Measurements from ENCODE around the gene ZNF773. TPM values are rescaled to one million over a fixed set of nuclear protein-coding genes. Genes with fewer than 3 reads are reported as not detected.
"Not testable (repeated sequence)": the region's sequence is repeated elsewhere in the genome, so short reads cannot be mapped to it uniquely, and the experiment has no call there.

Gene ZNF773
- polyA plus RNA-seq, 1 of the 3 experiments (the other 2 are of a cell fraction), result 6.6 TPM

DNA sequence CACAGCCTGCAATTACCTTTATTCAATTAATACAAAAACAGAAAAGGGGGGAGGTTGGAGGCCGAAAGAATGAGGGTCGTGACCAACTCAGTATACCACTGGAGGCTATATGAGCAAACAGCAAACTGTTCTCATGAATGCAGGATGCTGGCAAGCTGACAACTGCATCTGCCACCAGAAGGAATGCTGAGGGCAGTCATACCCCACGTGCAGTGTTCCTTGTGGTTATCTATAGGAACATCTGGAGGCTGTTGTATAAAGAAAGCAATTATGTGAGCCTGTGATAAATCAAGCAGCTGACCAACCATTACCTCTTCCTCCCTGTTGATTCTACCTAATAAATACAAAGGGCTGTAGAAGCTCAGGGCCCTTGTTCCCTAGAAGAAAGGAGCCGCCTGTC, 18.3 kb downstream of the ZNF773 start:
- CTCF ChIA-PET; H3K9ac ChIP-seq; H4K20me1 ChIP-seq (ENCODE audit: insufficient read depth); H3K9me3 ChIP-seq; H3K27ac ChIP-seq (ENCODE audit: low read depth in 2 of 2, low read length in 1 of 2); H3K4me3 ChIP-seq (ENCODE audit: low read depth in 2 of 2, low read length in 1 of 2); DNase-seq; H2AFZ ChIP-seq (ENCODE audit: low read depth); H3K4me2 ChIP-seq; H3F3A ChIP-seq (replicated peaks; ENCODE audit: insufficient read depth); H3K79me2 ChIP-seq (ENCODE audit: insufficient read depth); POLR2A ChIA-PET; H3K27me3 ChIP-seq (ENCODE audit: insufficient read depth); H3K4me1 ChIP-seq (ENCODE audit: control insufficient read depth in 1 of 2, insufficient read depth in 2 of 2, low read depth in 1 of 2, low read length in 1 of 2); H3K9me2 ChIP-seq: not testable (repeated sequence)
- 32% methylated on average over 4 of the region's 4 CpGs for WGBS (ENCODE audit: low lambda C conversion rate)
- H3K36me3 ChIP-seq (replicated peaks in 1 of 2; ENCODE audit: control insufficient read depth in 1 of 2, insufficient read depth in 2 of 2, low read length in 1 of 2), result peaks cover 15 to 40% of the 10 kb centered on the region in 2 experiments

DNA sequence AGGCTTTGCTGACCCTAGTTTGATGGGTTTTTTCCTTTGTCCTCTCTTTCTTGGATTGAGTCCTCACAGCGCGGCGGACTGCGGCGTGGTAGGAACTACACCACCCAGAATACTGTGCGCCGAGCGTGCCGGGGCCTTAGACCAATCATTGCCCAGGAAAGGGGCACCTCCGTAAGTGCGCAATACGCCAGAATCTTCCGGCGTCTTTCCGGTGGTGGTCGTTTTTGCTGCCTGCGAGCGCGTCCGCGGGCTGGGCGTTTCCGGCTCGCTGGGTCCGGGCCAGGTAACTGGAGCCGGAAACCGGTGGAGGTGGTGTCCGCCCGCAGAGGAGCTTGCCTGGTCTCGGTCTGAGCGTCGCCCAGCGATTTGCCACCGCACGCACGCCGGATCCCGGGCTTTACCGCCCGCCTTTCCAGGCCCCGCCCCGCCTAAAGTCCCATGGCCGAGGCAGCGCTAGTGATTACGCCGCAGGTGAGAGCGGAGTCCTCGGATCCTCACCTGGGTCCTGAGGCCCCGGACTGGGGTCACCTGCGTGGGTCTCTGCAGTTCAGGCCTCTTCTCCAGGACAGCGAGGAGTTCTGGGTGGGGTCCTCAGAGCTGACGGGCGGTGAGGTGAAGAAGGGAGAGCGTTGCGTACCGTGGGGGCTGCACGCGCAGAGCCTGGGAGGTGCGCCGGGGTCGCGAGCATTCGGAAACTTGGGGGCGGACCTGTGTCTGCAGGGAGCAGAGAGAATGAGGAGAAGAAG, 27.6 kb downstream of the ZNF773 start, which contains the start of gene ZNF549:
Gene ZNF549, plus strand, starts transcription at position 221 of the 746 bp plus-strand sequence. Its CDS starts 218 bp downstream, at position 439.
- TF ChIP-seq TAF1 (IDR thresholded peaks at IDR 0.05; ENCODE audit: borderline replicate concordance, low read depth, low read length) (peak; percentile 73), SIN3A (IDR thresholded peaks at IDR 0.05; ENCODE audit: borderline replicate concordance, low read depth, low read length) (0 out of 2 replicates have a peak, but pooled peaks have one; percentile 38), CHD2 (IDR thresholded peaks at IDR 0.05; ENCODE audit: low read length, partially characterized antibody) (peak; percentile 75), NFIC (IDR thresholded peaks at IDR 0.05; ENCODE audit: borderline replicate concordance) (peak; percentile 53; the same call in 1 of the 2 replicates), ELF1 (IDR thresholded peaks at IDR 0.05) (peak; percentile 79), RCOR1 (IDR thresholded peaks at IDR 0.05; ENCODE audit: low read length) (0 out of 2 replicates have a peak, but pooled peaks have one; percentile 12), TEAD4 (IDR thresholded peaks at IDR 0.05; ENCODE audit: borderline replicate concordance, insufficient read depth) (no peak), SMC3 (IDR thresholded peaks at IDR 0.05; ENCODE audit: low read depth, low read length) (0 out of 2 replicates have a peak, but pooled peaks have one; percentile 4), GABPA (IDR thresholded peaks at IDR 0.05; ENCODE audit: low read depth) (peak; percentile 89), FOXM1 (IDR thresholded peaks at IDR 0.05; ENCODE audit: low read depth) (no peak), MXI1 (IDR thresholded peaks at IDR 0.05; ENCODE audit: low read depth, low read length) (peak; percentile 87), YY1 (IDR thresholded peaks at IDR 0.05; ENCODE audit: low read depth) (peak; percentile 66; the same call in 1 of the 2 replicates), NRF1 (IDR thresholded peaks at IDR 0.05; ENCODE audit: low read depth, low read length) (peak; percentile 48; the same call in 1 of the 2 replicates)
- TF ChIP-seq, protein P1, sequence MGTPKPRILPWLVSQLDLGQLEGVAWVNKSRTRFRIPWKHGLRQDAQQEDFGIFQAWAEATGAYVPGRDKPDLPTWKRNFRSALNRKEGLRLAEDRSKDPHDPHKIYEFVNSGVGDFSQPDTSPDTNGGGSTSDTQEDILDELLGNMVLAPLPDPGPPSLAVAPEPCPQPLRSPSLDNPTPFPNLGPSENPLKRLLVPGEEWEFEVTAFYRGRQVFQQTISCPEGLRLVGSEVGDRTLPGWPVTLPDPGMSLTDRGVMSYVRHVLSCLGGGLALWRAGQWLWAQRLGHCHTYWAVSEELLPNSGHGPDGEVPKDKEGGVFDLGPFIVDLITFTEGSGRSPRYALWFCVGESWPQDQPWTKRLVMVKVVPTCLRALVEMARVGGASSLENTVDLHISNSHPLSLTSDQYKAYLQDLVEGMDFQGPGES (IDR thresholded peaks at IDR 0.05; ENCODE audit: low read depth, low read length), result no peak; the same call in 1 of the 2 replicates
- TF ChIP-seq, protein P2, sequence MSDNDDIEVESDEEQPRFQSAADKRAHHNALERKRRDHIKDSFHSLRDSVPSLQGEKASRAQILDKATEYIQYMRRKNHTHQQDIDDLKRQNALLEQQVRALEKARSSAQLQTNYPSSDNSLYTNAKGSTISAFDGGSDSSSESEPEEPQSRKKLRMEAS (IDR thresholded peaks at IDR 0.05; ENCODE audit: low read depth), result peak; percentile 88
- TF ChIP-seq, protein P3, sequence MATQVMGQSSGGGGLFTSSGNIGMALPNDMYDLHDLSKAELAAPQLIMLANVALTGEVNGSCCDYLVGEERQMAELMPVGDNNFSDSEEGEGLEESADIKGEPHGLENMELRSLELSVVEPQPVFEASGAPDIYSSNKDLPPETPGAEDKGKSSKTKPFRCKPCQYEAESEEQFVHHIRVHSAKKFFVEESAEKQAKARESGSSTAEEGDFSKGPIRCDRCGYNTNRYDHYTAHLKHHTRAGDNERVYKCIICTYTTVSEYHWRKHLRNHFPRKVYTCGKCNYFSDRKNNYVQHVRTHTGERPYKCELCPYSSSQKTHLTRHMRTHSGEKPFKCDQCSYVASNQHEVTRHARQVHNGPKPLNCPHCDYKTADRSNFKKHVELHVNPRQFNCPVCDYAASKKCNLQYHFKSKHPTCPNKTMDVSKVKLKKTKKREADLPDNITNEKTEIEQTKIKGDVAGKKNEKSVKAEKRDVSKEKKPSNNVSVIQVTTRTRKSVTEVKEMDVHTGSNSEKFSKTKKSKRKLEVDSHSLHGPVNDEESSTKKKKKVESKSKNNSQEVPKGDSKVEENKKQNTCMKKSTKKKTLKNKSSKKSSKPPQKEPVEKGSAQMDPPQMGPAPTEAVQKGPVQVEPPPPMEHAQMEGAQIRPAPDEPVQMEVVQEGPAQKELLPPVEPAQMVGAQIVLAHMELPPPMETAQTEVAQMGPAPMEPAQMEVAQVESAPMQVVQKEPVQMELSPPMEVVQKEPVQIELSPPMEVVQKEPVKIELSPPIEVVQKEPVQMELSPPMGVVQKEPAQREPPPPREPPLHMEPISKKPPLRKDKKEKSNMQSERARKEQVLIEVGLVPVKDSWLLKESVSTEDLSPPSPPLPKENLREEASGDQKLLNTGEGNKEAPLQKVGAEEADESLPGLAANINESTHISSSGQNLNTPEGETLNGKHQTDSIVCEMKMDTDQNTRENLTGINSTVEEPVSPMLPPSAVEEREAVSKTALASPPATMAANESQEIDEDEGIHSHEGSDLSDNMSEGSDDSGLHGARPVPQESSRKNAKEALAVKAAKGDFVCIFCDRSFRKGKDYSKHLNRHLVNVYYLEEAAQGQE (IDR thresholded peaks at IDR 0.05; ENCODE audit: low read depth, low read length), result no peak
- TF ChIP-seq, protein P4, sequence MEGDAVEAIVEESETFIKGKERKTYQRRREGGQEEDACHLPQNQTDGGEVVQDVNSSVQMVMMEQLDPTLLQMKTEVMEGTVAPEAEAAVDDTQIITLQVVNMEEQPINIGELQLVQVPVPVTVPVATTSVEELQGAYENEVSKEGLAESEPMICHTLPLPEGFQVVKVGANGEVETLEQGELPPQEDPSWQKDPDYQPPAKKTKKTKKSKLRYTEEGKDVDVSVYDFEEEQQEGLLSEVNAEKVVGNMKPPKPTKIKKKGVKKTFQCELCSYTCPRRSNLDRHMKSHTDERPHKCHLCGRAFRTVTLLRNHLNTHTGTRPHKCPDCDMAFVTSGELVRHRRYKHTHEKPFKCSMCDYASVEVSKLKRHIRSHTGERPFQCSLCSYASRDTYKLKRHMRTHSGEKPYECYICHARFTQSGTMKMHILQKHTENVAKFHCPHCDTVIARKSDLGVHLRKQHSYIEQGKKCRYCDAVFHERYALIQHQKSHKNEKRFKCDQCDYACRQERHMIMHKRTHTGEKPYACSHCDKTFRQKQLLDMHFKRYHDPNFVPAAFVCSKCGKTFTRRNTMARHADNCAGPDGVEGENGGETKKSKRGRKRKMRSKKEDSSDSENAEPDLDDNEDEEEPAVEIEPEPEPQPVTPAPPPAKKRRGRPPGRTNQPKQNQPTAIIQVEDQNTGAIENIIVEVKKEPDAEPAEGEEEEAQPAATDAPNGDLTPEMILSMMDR (IDR thresholded peaks at IDR 0.05), result no peak
- H3K9me3 ChIP-seq, result 0 out of 2 replicates have a peak, but pooled peaks cover 3% of the 10 kb centered on the region
- no peaks in the 10 kb centered on the region for H4K20me1 ChIP-seq (ENCODE audit: insufficient read depth)
- ChIA-PET CTCF (no interaction called here), POLR2A (no interaction called here)
- H3K9me2 ChIP-seq, result no peaks in the 10 kb centered on the region
- peak within 1 kb of the TSS; percentile 83 to 97 for H3K4me3 ChIP-seq (ENCODE audit: low read depth in 2 of 2, low read length in 1 of 2)
- peak within 1 kb of the TSS; percentile 96 for H2AFZ ChIP-seq (ENCODE audit: low read depth)
- H3K27ac ChIP-seq (ENCODE audit: low read depth in 2 of 2, low read length in 1 of 2), result peak within 1 kb of the TSS; percentile 53 to 81; a peak in 3 of 4 replicates
- no peaks in the 10 kb centered on the region for H3K27me3 ChIP-seq (ENCODE audit: insufficient read depth)
- peaks cover 42% of the 10 kb centered on the region for H3K79me2 ChIP-seq (ENCODE audit: insufficient read depth)
- peak; percentile 92 for DNase-seq
- 6% methylated on average over 24 of the region's 64 CpGs for WGBS (ENCODE audit: low lambda C conversion rate)
- H3K4me1 ChIP-seq (ENCODE audit: control insufficient read depth in 1 of 2, insufficient read depth in 2 of 2, low read depth in 1 of 2, low read length in 1 of 2), result peaks cover 0 to 6% of the 10 kb centered on the region in 2 experiments; a peak in 1 of 4 replicates
- H3F3A ChIP-seq (replicated peaks; ENCODE audit: insufficient read depth), result no peaks in the 10 kb centered on the region
- H3K9ac ChIP-seq, result peak within 1 kb of the TSS; percentile 85
- peak within 1 kb of the TSS; percentile 94 for H3K4me2 ChIP-seq
- H3K36me3 ChIP-seq (replicated peaks in 1 of 2; ENCODE audit: control insufficient read depth in 1 of 2, insufficient read depth in 2 of 2, low read length in 1 of 2), result peaks cover 16 to 20% of the 10 kb centered on the region in 2 experiments

Data from SK-N-SH (cell line).